Spleen (tissue), 11 donors: ENCODE measurements around the gene PPP2R5B. TPM values are rescaled to one million over a fixed set of nuclear protein-coding genes. Genes with fewer than 3 reads are reported as not detected.
A peak's percentile ranks its signal among the peaks of the same experiment; 100 is the strongest.

ENCODE experiments used
- DNase-seq: peaks from one replicate; pipeline ENCODE4 v3.0.0-alpha.2; 2020
- H3K27ac ChIP-seq, 8 donors: fragments of 200-600 bp; sonication (generic) in 7 of 8; 1 replicate in 4 of 8; 2 replicates in 4 of 8; pipeline versions ENCODE4 v1.5.0 to v1.8.0; 2016 to 2021; ENCODE audit warnings: inconsistent platforms in 4 of 8, mild to moderate bottlenecking in 4 of 8, moderate library complexity in 1 of 8
- H3K27me3 ChIP-seq, 7 donors: fragments of 200-600 bp; sonication (generic) in 6 of 7; replicated peaks in 1 of 7; 1 replicate in 4 of 7; 2 replicates in 3 of 7; pipeline versions ENCODE4 v1.5.0 to v1.8.0; 2016 to 2021; ENCODE audit warnings: inconsistent platforms in 3 of 7, mild to moderate bottlenecking in 1 of 7
- H3K36me3 ChIP-seq, 6 donors: fragments of 200-600 bp; sonication (generic) in 5 of 6; 1 replicate in 4 of 6; 2 replicates in 2 of 6; pipeline versions ENCODE4 v1.5.0 to v1.8.0; 2016 to 2021; ENCODE audit warnings: inconsistent platforms in 2 of 6
- H3K4me1 ChIP-seq, 6 donors: fragments of 200-600 bp; sonication (generic) in 5 of 6; 1 replicate in 3 of 6; 2 replicates in 3 of 6; pipeline versions ENCODE4 v1.5.0 to v1.8.0; 2016 to 2021; ENCODE audit warnings: inconsistent platforms in 3 of 6
- H3K4me3 ChIP-seq, 8 donors: fragments of 200-600 bp; sonication (generic) in 7 of 8; 1 replicate in 4 of 8; 2 replicates in 4 of 8; pipeline versions ENCODE4 v1.5.0 to v1.8.0; 2016 to 2021; ENCODE audit warnings: inconsistent platforms in 4 of 8, mild to moderate bottlenecking in 4 of 8, moderate library complexity in 2 of 8
- H3K9me3 ChIP-seq, 8 donors: fragments of 200-600 bp; sonication (generic) in 7 of 8; 1 replicate in 4 of 8; 2 replicates in 4 of 8; pipeline versions ENCODE4 v1.5.0 to v1.8.0; 2016 to 2021; ENCODE audit warnings: inconsistent platforms in 4 of 8
- POLR2A ChIP-seq, 3 donors: fragments of 450-650 bp; IDR thresholded peaks; one replicate each; pipeline ENCODE4 v1.5.1; 2017; ENCODE audit warnings: antibody characterized with exemption in 3 of 3, mild to moderate bottlenecking in 1 of 3
- POLR2AphosphoS5 ChIP-seq, 3 donors: sonication (generic); formaldehyde crosslinking; IDR thresholded peaks; one replicate each; pipeline ENCODE4 v1.5.1; 2017; ENCODE audit warnings: antibody characterized with exemption in 3 of 3
- WGBS, 5 donors: extraction: QIAGEN DNeasy Blood & Tissue Kit in 3 of 5; methylation state at CpG; one replicate each; pipeline versions ENCODE4 v1.1.5 to v1.1.7; 2013 to 2018; 5-methylcytosine and 5-hydroxymethylcytosine counted together
- intact Hi-C: fragments of 100-400 bp; cut with DNase I; formaldehyde crosslinking; loops from one replicate; pipeline ENCODE4 v1.15.0; 2023; ENCODE audit warnings: low total_unique reads
- polyA plus RNA-seq, 3 donors: library from polyadenylated mRNA; stranded (reverse); fragments of 200-250 nt; gene quantifications; one replicate each; pipeline ENCODE4 v1.2.1, GENCODE V29; 2013
- total RNA-seq, 7 donors: library from RNA; depleted of rRNA in 3 of 7; stranded (reverse); fragments of >200 nt in 3 of 7; fragmentation: NEBNext Ultra II Directional in 4 of 7; extraction: Animal tissue kit (Norgen Biotek cat#: 25700) in 4 of 7; gene quantifications; one replicate each; pipeline versions ENCODE4 v1.1.0 to v1.2.1, GENCODE V29; 2016 to 2021
- TF ChIP-seq, protein P1 (sequence below), 11 experiments: fragments of 200-600 bp in 7 of 11; fragments of 450-650 bp in 4 of 11; sonication (generic) in 4 of 11; IDR thresholded peaks in 8 of 11; conservative IDR thresholded peaks in 3 of 11; 1 replicate in 7 of 11; 2 replicates in 4 of 11; pipeline versions ENCODE4 v1.4.0 to v1.8.0; 2016 to 2021; ENCODE audit warnings: antibody characterized with exemption in 11 of 11, inconsistent platforms in 4 of 11, mild to moderate bottlenecking in 1 of 11
- donor health status: healthy with polysubstance abuse.
- donor health status: DM: no; HTN: no; CAD: no; lungs with moderate emphysema.
- donor health status: DM: no; HTN: no; CAD: no.
- donor health status: Bipolar disorder and iron deficiency.
- donor health status: healthy.
- donor health status: DM: no; HTN: no; CAD: no.
- donor health status: DM: yes; HTN: yes; CAD: no.

PPP2R5B gene
- total and polyA plus RNA-seq, 10 donors = 10.8 to 45.1 (median 27.9) TPM

DNA sequence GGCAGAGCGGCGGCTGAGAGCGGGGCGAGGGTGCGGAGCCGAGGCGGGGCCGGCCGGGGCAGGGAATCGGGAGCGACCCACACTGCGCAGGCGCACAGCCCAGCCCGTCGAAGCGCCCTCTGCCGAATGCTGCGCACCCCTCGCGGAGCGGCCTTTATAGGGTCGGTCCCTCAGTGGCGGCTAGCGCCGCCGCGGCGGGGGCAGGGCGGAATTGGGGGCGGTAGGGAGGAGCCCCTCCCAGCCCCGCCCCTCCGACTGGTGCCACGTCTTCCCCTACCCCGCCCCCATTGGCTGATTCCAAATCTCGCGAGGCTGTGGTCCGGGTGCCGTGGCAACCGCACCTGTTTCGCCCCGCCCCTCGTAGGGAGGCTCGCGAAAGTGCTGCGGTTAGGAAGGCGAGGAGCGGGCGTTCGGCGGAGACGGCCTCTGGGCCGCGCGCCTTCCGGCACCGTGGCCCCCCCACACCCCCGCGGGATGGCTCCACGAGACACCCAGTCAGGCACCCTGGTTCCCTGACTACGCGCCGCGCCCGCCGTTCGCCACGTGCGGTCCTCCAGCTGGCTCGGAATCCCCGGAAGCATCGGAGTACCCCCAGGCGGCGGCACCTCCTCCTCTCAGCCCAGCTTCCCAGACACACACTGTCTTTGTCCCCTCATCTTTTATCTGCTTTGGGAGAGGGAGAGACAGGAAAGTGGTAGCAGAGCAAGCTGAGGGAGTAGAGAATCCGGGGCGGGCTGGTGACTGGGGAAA lies 45.8 kb upstream of the PPP2R5B start, which contains the start of gene EHD1:
EHD1 (minus strand) TSS at position 128 of the 750 bp plus-strand sequence. CDS start 157 bp downstream, outside the sequence.
- intact Hi-C loops = no loop called here
- peaks cover 46 to 88% (median 72%) of the 10 kb centered on the region in 6 donors for H3K4me1 ChIP-seq

DNA sequence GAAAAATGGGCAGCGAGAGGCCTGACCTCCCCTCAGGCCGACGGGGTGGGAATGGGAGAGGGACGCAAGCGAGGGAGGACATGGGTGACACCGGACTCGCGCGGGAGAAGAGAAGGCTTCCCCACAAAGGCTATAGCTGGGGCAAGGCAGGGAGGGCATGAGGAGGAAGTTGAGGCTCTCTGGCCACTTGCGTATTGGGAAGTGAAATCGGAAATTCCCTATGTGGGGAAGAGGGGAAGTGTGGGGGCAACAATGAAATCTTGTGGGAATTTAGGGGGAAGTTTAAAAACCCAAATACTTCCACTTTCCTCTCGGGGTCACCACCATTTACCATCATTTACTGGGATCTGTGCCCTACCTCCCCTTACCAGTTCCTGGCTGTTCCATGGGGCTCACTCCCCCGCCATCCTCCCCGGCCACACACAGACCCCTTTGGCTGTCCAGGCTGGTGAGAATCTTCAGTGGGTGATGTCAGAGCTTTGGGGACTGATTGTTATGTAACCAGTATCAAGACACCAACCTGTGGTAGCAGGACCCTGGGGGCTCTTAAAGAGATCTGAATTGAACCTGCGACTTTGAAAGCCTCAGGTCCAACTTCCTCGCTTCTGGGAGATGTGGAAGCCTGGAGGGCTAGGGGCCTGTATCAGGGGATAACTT lies 45.1 kb upstream of the PPP2R5B start:
- Histone ChIP-seq H3K9me3 (no peaks in the 10 kb centered on the region), H3K4me1 (peaks cover 45 to 87% (median 65%) of the 10 kb centered on the region in 6 donors), H3K36me3 (peaks cover 0 to 18% (median 0%) of the 10 kb centered on the region in 6 donors), H3K27ac (peak overlapping the region; percentile 75 to 98 (median 96)), H3K4me3 (peak overlapping the region; percentile 54 to 99 (median 95)), H3K27me3 (no peaks in the 10 kb centered on the region)
- WGBS, 5 donors = 9 to 16% (median 10%) methylated on average over 16 of the region's 16 CpGs
- peak; percentile 89 for DNase-seq
- intact Hi-C loops = no loop called here
- TF ChIP-seq POLR2A (IDR thresholded peaks at IDR 0.05) (peak in 1 of 3 donors; percentile 12), POLR2AphosphoS5 (IDR thresholded peaks at IDR 0.05) (no peak)
- TF ChIP-seq, protein P1, sequence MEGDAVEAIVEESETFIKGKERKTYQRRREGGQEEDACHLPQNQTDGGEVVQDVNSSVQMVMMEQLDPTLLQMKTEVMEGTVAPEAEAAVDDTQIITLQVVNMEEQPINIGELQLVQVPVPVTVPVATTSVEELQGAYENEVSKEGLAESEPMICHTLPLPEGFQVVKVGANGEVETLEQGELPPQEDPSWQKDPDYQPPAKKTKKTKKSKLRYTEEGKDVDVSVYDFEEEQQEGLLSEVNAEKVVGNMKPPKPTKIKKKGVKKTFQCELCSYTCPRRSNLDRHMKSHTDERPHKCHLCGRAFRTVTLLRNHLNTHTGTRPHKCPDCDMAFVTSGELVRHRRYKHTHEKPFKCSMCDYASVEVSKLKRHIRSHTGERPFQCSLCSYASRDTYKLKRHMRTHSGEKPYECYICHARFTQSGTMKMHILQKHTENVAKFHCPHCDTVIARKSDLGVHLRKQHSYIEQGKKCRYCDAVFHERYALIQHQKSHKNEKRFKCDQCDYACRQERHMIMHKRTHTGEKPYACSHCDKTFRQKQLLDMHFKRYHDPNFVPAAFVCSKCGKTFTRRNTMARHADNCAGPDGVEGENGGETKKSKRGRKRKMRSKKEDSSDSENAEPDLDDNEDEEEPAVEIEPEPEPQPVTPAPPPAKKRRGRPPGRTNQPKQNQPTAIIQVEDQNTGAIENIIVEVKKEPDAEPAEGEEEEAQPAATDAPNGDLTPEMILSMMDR (IDR thresholded peaks at IDR 0.05 in 8 of 11, conservative IDR thresholded peaks at IDR 0.05 in 3 of 11) = no peak

More for the DNA sequence above, 45.8 kb upstream of the PPP2R5B start, which contains the start of gene EHD1:
- H3K4me3 ChIP-seq = peak within 1 kb of the TSS; percentile 86 to 99 (median 95)
- 0 to 1% (median 1%) methylated on average over 14 to 75 of the region's 75 CpGs for WGBS, 5 donors
- TF ChIP-seq POLR2AphosphoS5 (IDR thresholded peaks at IDR 0.05) (peak; percentile 100), POLR2A (IDR thresholded peaks at IDR 0.05) (peak; percentile 96 to 100 (median 98))
- TF ChIP-seq, protein P1 (IDR thresholded peaks at IDR 0.05 in 8 of 11, conservative IDR thresholded peaks at IDR 0.05 in 3 of 11) = peak in 10 of 11 experiments; percentile 21 to 82 (median 60)
- H3K27ac ChIP-seq = peak within 1 kb of the TSS; percentile 75 to 98 (median 96)
- H3K36me3 ChIP-seq = peaks cover 0 to 25% (median 0%) of the 10 kb centered on the region in 6 donors
- H3K27me3 ChIP-seq = no peaks in the 10 kb centered on the region
- peak; percentile 100 for DNase-seq
- H3K9me3 ChIP-seq = no peaks in the 10 kb centered on the region

DNA sequence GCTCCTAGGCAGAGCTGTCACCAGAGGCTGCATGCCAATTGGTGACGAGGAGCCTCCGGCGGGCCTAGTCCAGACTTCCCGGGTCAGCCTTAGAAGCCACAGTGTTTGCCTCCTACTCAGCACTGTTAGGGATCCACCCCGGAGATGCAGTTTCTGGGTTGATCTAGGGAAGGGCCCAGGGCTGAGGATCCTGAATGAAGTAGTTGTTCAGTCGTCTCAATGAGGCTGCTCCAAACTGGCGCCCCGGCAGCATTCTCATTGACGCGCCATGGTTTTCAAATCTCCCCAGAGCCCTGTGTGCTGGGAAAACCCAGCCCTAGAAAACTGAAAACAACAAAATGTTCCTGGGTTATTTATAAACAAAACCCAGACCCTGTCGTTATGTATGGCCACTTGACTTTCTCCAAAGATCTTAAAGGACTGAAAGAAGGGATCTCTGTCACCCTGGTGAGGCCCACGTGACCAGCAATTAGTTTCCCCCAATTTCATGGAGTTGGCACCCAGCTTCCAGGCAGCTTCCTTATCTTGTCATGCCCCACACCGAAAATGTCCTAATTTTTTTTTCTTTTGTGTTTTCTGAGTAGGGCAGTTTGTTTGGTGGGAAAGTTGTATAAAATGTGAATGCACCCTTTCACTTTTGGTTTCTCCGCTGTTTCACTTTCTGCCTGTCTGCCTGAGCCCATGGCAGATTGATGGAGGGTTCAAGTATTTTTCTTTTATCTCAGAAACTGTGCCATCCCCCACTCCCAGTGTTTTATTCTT lies 44.1 kb upstream of the PPP2R5B start:
- peak; percentile 70 for DNase-seq
- TF ChIP-seq, protein P1 (IDR thresholded peaks at IDR 0.05 in 8 of 11, conservative IDR thresholded peaks at IDR 0.05 in 3 of 11) = no peak
- TF ChIP-seq POLR2AphosphoS5 (IDR thresholded peaks at IDR 0.05) = no peak
- no peak for TF ChIP-seq POLR2A (IDR thresholded peaks at IDR 0.05)
- H3K27me3 ChIP-seq = no peaks in the 10 kb centered on the region
- H3K9me3 ChIP-seq = no peaks in the 10 kb centered on the region
- intact Hi-C loops = no loop called here
- peaks cover 34 to 87% (median 57%) of the 10 kb centered on the region in 6 donors for H3K4me1 ChIP-seq
- peak overlapping the region in 1 of 8 donors; percentile 86 for H3K4me3 ChIP-seq
- peak overlapping the region; percentile 61 to 98 (median 96) for H3K27ac ChIP-seq
- WGBS, 5 donors = 50 to 63% (median 54%) methylated on average over 14 of the region's 14 CpGs
- peaks cover 0 to 8% (median 0%) of the 10 kb centered on the region in 6 donors for H3K36me3 ChIP-seq
